ENCODE measurements around the gene RBFA. TPM values are rescaled to one million over a fixed set of nuclear protein-coding genes. Genes with fewer than 3 reads are reported as not detected.

Gene RBFA
- total RNA-seq, 2 donors from 2014 or later: 9.9 to 16.6 TPM

GRCh38 chr18:80034852-80035406 lies 695 bp downstream of the RBFA start:
- ATAC-seq (no peak), DNase-seq (no peak)
- peaks cover 2 to 7% of the 10 kb centered on the region in 2 donors for H3K36me3 ChIP-seq (replicated peaks in 1 of 2; ENCODE audit: insufficient read depth in 1 of 2, low read depth in 2 of 2)
- peak overlapping the region; percentile 33 to 90 (median 80) for H3K27ac ChIP-seq
- no peaks in the 10 kb centered on the region for H3K27me3 ChIP-seq
- TF ChIP-seq POLR2A (IDR thresholded peaks at IDR 0.05): no peak
- TF ChIP-seq, protein P1, sequence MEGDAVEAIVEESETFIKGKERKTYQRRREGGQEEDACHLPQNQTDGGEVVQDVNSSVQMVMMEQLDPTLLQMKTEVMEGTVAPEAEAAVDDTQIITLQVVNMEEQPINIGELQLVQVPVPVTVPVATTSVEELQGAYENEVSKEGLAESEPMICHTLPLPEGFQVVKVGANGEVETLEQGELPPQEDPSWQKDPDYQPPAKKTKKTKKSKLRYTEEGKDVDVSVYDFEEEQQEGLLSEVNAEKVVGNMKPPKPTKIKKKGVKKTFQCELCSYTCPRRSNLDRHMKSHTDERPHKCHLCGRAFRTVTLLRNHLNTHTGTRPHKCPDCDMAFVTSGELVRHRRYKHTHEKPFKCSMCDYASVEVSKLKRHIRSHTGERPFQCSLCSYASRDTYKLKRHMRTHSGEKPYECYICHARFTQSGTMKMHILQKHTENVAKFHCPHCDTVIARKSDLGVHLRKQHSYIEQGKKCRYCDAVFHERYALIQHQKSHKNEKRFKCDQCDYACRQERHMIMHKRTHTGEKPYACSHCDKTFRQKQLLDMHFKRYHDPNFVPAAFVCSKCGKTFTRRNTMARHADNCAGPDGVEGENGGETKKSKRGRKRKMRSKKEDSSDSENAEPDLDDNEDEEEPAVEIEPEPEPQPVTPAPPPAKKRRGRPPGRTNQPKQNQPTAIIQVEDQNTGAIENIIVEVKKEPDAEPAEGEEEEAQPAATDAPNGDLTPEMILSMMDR (IDR thresholded peaks at IDR 0.05): peak in 1 of 7 experiments; percentile 0
- peak overlapping the region; percentile 64 to 82 for H3K4me3 ChIP-seq
- H3K9me3 ChIP-seq: no peaks in the 10 kb centered on the region
- intact Hi-C loops (cut with DNase I): no loop called here
- peaks cover 9% of the 10 kb centered on the region for H3K4me1 ChIP-seq
- 4 to 6% methylated on average over 8 of the region's 8 CpGs for WGBS, 2 donors

GRCh38 chr18:80035997-80036396 lies 1.8 kb downstream of the RBFA start:
- no peak for DNase-seq
- TF ChIP-seq, protein P1 (IDR thresholded peaks at IDR 0.05): no peak
- no peak for TF ChIP-seq POLR2A (IDR thresholded peaks at IDR 0.05)
- H3K27ac ChIP-seq: no peak overlapping the region
- intact Hi-C loops (cut with DNase I): no loop called here
- no peaks in the 10 kb centered on the region for H3K9me3 ChIP-seq
- 95 to 99% methylated on average over 7 of the region's 7 CpGs for WGBS, 2 donors
- ATAC-seq: no peak
- no peak overlapping the region for H3K4me3 ChIP-seq
- peaks cover 9% of the 10 kb centered on the region for H3K4me1 ChIP-seq
- no peaks in the 10 kb centered on the region for H3K27me3 ChIP-seq
- peaks cover 2 to 7% of the 10 kb centered on the region in 2 donors for H3K36me3 ChIP-seq (replicated peaks in 1 of 2; ENCODE audit: insufficient read depth in 1 of 2, low read depth in 2 of 2)

GRCh38 chr18:80037300-80037699 lies 3.1 kb downstream of the RBFA start:
- 94 to 97% methylated on average over 11 to 12 of the region's 12 CpGs for WGBS, 2 donors
- TF ChIP-seq, protein P1 (IDR thresholded peaks at IDR 0.05): no peak
- no peak for TF ChIP-seq POLR2A (IDR thresholded peaks at IDR 0.05)
- no peak for DNase-seq
- H3K4me3 ChIP-seq: no peak overlapping the region
- H3K4me1 ChIP-seq: peaks cover 9% of the 10 kb centered on the region
- H3K9me3 ChIP-seq: no peaks in the 10 kb centered on the region
- no peaks in the 10 kb centered on the region for H3K27me3 ChIP-seq
- H3K36me3 ChIP-seq (replicated peaks in 1 of 2; ENCODE audit: insufficient read depth in 1 of 2, low read depth in 2 of 2): peaks cover 4 to 7% of the 10 kb centered on the region in 2 donors
- intact Hi-C loops (cut with DNase I): no loop called here
- no peak overlapping the region for H3K27ac ChIP-seq
- ATAC-seq: no peak

DNA sequence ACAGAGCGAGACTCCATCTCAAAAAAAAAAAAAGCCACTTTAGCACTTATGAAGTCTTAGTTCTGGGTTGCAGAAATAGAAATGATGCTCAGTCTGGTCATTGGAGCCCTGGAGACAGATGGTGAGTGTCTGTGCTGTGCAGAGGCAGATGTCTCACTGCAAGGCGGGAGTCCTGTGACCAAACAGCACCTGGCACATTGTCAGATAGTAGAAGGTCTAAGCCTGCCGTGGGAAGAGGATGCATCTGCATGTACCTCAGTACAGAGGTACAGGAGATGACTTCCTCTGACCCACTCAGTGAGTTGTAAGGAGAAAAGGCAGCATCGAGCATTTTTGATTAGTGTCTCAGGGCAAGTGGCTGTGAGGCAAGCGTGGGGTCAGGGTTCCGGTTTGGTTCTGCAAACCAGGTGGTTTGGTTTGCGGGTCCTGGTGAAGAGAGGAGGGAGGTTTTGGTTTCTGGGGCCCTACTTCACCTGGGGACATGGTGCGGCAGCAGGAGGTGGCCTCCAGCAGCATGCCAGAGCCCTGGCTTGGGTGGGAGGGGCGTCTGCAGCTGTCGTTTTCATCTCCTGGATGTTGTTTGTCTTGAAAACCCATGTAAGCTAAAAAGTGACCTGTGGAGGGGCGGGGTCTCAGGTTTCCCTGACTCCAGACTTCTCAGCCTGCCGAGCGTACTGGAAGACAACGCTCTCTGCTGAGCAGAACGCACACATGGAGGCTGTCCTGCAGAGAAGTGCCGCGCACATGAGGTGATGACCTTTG lies 3.8 kb downstream of the RBFA start:
- no peak for TF ChIP-seq POLR2A (IDR thresholded peaks at IDR 0.05)
- TF ChIP-seq, protein P1 (IDR thresholded peaks at IDR 0.05): no peak
- Histone ChIP-seq H3K4me1 (peaks cover 9% of the 10 kb centered on the region), H3K4me3 (no peak overlapping the region), H3K27ac (no peak overlapping the region), H3K27me3 (no peaks in the 10 kb centered on the region), H3K36me3 (replicated peaks in 1 of 2; ENCODE audit: insufficient read depth in 1 of 2, low read depth in 2 of 2) (peaks cover 4 to 7% of the 10 kb centered on the region in 2 donors), H3K9me3 (no peaks in the 10 kb centered on the region)
- intact Hi-C loops (cut with DNase I): no loop called here
- DNase-seq (no peak), ATAC-seq (no peak)
- WGBS, 2 donors: 89 to 93% methylated on average over 17 of the region's 17 CpGs

Data from body of pancreas (tissue), 4 donors.